ENCODE measurements around the gene NTN4. TPM values are rescaled to one million over a fixed set of nuclear protein-coding genes. Genes with fewer than 3 reads are reported as not detected.

NTN4 gene
- total and polyA plus RNA-seq, 4 experiments from 2014 or later, result 2.0 to 5.5 (median 3.8) TPM

- POLR2A ChIA-PET (ENCODE audit: partially characterized antibody), result no interaction called here
- H3K4me1 ChIP-seq (ENCODE audit: insufficient read depth, low read length), result no peaks in the 10 kb centered on the region
- peaks cover 2 to 14% of the 10 kb centered on the region in 2 donors for H3K27me3 Mint-ChIP-seq
- no peak overlapping the region for H3K4me3 ChIP-seq (ENCODE audit: low read length in 2 of 2)
- H3K9me3 Mint-ChIP-seq, result no peaks in the 10 kb centered on the region
- intact Hi-C loops (cut with micrococcal nuclease), result no loop called here
- no peaks in the 10 kb centered on the region for H3K36me3 Mint-ChIP-seq
- H3K4me3 Mint-ChIP-seq, result no peak overlapping the region
- no peaks in the 10 kb centered on the region for H3K9me3 ChIP-seq (ENCODE audit: control insufficient read depth in 1 of 2, low read length in 2 of 2)
- H3K4me1 Mint-ChIP-seq, result no peaks in the 10 kb centered on the region
- H3K36me3 ChIP-seq (ENCODE audit: insufficient read depth, low read length), result no peaks in the 10 kb centered on the region
- no peak overlapping the region for H3K27ac ChIP-seq (ENCODE audit: low read depth, low read length)
- CTCF ChIA-PET (ENCODE audit: partially characterized antibody), result no interaction called here
- H3K27me3 ChIP-seq (ENCODE audit: insufficient read depth, low read length), result peaks cover 4% of the 10 kb centered on the region
- DNase-seq, result no peak
- H3K27ac Mint-ChIP-seq, result no peak overlapping the region
Measured at GRCh38 chr12:95613021-95613420, 177.5 kb downstream of the NTN4 start.

GRCh38 chr12:95611676-95612309 is 178.8 kb downstream of the NTN4 start:
- H3K4me3 ChIP-seq (ENCODE audit: low read length in 2 of 2), result no peak overlapping the region
- H3K27ac Mint-ChIP-seq, result no peak overlapping the region
- H3K27ac ChIP-seq (ENCODE audit: low read depth, low read length), result no peak overlapping the region
- no peak for DNase-seq
- no peaks in the 10 kb centered on the region for H3K36me3 Mint-ChIP-seq
- H3K4me1 Mint-ChIP-seq, result no peaks in the 10 kb centered on the region
- H3K4me3 Mint-ChIP-seq, result no peak overlapping the region
- no peaks in the 10 kb centered on the region for H3K4me1 ChIP-seq (ENCODE audit: insufficient read depth, low read length)
- H3K27me3 Mint-ChIP-seq, result peaks cover 2 to 14% of the 10 kb centered on the region in 2 donors
- H3K9me3 Mint-ChIP-seq, result no peaks in the 10 kb centered on the region
- ChIA-PET CTCF (ENCODE audit: partially characterized antibody) (interaction anchor here (1.0 kb wide), 1 partner anchor 12 kb away, joined by 3 read pairs; no protein-coding TSS in a partner anchor), POLR2A (ENCODE audit: partially characterized antibody) (no interaction called here)
- peaks cover 4% of the 10 kb centered on the region for H3K27me3 ChIP-seq (ENCODE audit: insufficient read depth, low read length)
- H3K9me3 ChIP-seq (ENCODE audit: control insufficient read depth in 1 of 2, low read length in 2 of 2), result no peaks in the 10 kb centered on the region
- H3K36me3 ChIP-seq (ENCODE audit: insufficient read depth, low read length), result no peaks in the 10 kb centered on the region
- intact Hi-C loops (cut with micrococcal nuclease), result no loop called here

GRCh38 chr12:95608252-95609033 is 182.1 kb downstream of the NTN4 start:
- Histone ChIP-seq H3K4me3 (ENCODE audit: low read length in 2 of 2) (no peak overlapping the region), H3K9me3 (ENCODE audit: control insufficient read depth in 1 of 2, low read length in 2 of 2) (no peaks in the 10 kb centered on the region), H3K36me3 (ENCODE audit: insufficient read depth, low read length) (no peaks in the 10 kb centered on the region), H3K4me1 (ENCODE audit: insufficient read depth, low read length) (no peaks in the 10 kb centered on the region), H3K27ac (ENCODE audit: low read depth, low read length) (no peak overlapping the region), H3K27me3 (ENCODE audit: insufficient read depth, low read length) (peaks cover 4% of the 10 kb centered on the region)
- no peak for DNase-seq
- peaks cover 6 to 7% of the 10 kb centered on the region in 2 donors for H3K27me3 Mint-ChIP-seq
- intact Hi-C loops (cut with micrococcal nuclease), result no loop called here
- no peaks in the 10 kb centered on the region for H3K9me3 Mint-ChIP-seq
- ChIA-PET CTCF (ENCODE audit: partially characterized antibody) (interaction anchor here (0.7 kb wide), 1 partner anchor 908 kb away, joined by 3 read pairs; no protein-coding TSS in a partner anchor), POLR2A (ENCODE audit: partially characterized antibody) (no interaction called here)
- no peaks in the 10 kb centered on the region for H3K4me1 Mint-ChIP-seq
- H3K36me3 Mint-ChIP-seq, result no peaks in the 10 kb centered on the region
- no peak overlapping the region for H3K27ac Mint-ChIP-seq
- no peak overlapping the region for H3K4me3 Mint-ChIP-seq

Other genes with a start within 250 kb of the NTN4 start
- gene USP44, start 239.3 kb downstream of the NTN4 start, total RNA-seq, result 1 to 10 TPM; 5.4 to 5.6 TPM
- 1 to 10 TPM; 1.4 to 2.2 TPM for gene USP44, start 239.3 kb downstream of the NTN4 start, polyA plus RNA-seq
- 10 to 100 TPM; 16.7 to 19.5 TPM for gene SNRPF, start 68.2 kb upstream of the NTN4 start, total RNA-seq
- gene SNRPF, start 68.2 kb upstream of the NTN4 start, polyA plus RNA-seq, result 10 to 100 TPM; 42.9 to 60.5 TPM
- gene CCDC38, start 151.8 kb upstream of the NTN4 start, total RNA-seq, result 1 to 10 TPM in 1 of 2 experiments, under 1 TPM in 1; 0.23 to 1.0 TPM
- gene CCDC38, start 151.8 kb upstream of the NTN4 start, polyA plus RNA-seq, result under 1 TPM in 1 of 2 donors, not detected in 1; 0.09 TPM
- 1 to 10 TPM; 1.8 to 2.3 TPM for gene AMDHD1, start 152.6 kb upstream of the NTN4 start, total RNA-seq
- gene AMDHD1, start 152.6 kb upstream of the NTN4 start, polyA plus RNA-seq, result under 1 TPM in 1 of 2 donors, not detected in 1; 0.29 TPM
- gene HAL, start 205.6 kb upstream of the NTN4 start, total RNA-seq, result 1 to 10 TPM; 1.7 to 2.0 TPM
- gene HAL, start 205.6 kb upstream of the NTN4 start, polyA plus RNA-seq, result not detected
- gene LTA4H, start 244.8 kb upstream of the NTN4 start, total RNA-seq, result 10 to 100 TPM; 57.7 to 58.2 TPM
- gene LTA4H, start 244.8 kb upstream of the NTN4 start, polyA plus RNA-seq, result 10 to 100 TPM; 59.3 to 77.6 TPM

Measured in CD4-positive, alpha-beta memory T cell (primary cell).